Measurements from ENCODE around the gene OSGEP. TPM values are rescaled to one million over a fixed set of nuclear protein-coding genes. Genes with fewer than 3 reads are reported as not detected.

The OSGEP gene
- total RNA-seq (2012; rRNA removed): 26.4 and 28.2 TPM in 2 replicates

GRCh38 chr14:20454516-20455354, at the start of gene OSGEP, which contains the start of gene APEX1:
Gene OSGEP, minus strand, starts transcription at chr14:20454812. Its CDS starts 129 bp downstream, at chr14:20454683.
Gene APEX1, plus strand, starts transcription at chr14:20455226. Its CDS starts 420 bp downstream, at chr14:20455646.
- Histone ChIP-seq H3K9me3 (replicated peaks; ENCODE audit: low read length) (no peaks in the 10 kb centered on the region), H3K27me3 (ENCODE audit: control insufficient read depth, insufficient read depth, low read length) (no peaks in the 10 kb centered on the region), H3K4me2 (ENCODE audit: low read length) (peak within 1 kb of the TSS; percentile 88), H3K36me3 (ENCODE audit: insufficient read depth, low read length) (peaks cover 45% of the 10 kb centered on the region), H3K9ac (ENCODE audit: low read depth, low read length) (peak within 1 kb of the TSS; percentile 90), H3K4me1 (ENCODE audit: control insufficient read depth, insufficient read depth, low read length) (peaks cover 14% of the 10 kb centered on the region), H3K4me3 (ENCODE audit: low read length) (peak within 1 kb of the TSS; percentile 77)

GRCh38 chr14:20503898-20504297, 49.3 kb upstream of the OSGEP start:
- Histone ChIP-seq H3K9me3 (replicated peaks; ENCODE audit: low read length) (no peaks in the 10 kb centered on the region), H3K4me3 (ENCODE audit: low read length) (no peak overlapping the region), H3K9ac (ENCODE audit: low read depth, low read length) (no peak overlapping the region)

GRCh38 chr14:20501346-20501745, 46.7 kb upstream of the OSGEP start:
- Histone ChIP-seq H3K9me3 (replicated peaks; ENCODE audit: low read length) (no peaks in the 10 kb centered on the region), H3K36me3 (ENCODE audit: insufficient read depth, low read length) (no peaks in the 10 kb centered on the region), H3K27me3 (ENCODE audit: control insufficient read depth, insufficient read depth, low read length) (no peaks in the 10 kb centered on the region), H3K4me3 (ENCODE audit: low read length) (no peak overlapping the region), H3K9ac (ENCODE audit: low read depth, low read length) (no peak overlapping the region), H3K4me1 (ENCODE audit: control insufficient read depth, insufficient read depth, low read length) (peaks cover 12% of the 10 kb centered on the region), H3K4me2 (ENCODE audit: low read length) (peak overlapping the region; percentile 3)

More at GRCh38 chr14:20503898-20504297, 49.3 kb upstream of the OSGEP start:
- Histone ChIP-seq H3K4me2 (ENCODE audit: low read length) (no peak overlapping the region), H3K36me3 (ENCODE audit: insufficient read depth, low read length) (no peaks in the 10 kb centered on the region), H3K4me1 (ENCODE audit: control insufficient read depth, insufficient read depth, low read length) (peaks cover 12% of the 10 kb centered on the region), H3K27me3 (ENCODE audit: control insufficient read depth, insufficient read depth, low read length) (no peaks in the 10 kb centered on the region)

- H3K9me3 ChIP-seq (replicated peaks; ENCODE audit: low read length): no peaks in the 10 kb centered on the region
- peaks cover 22% of the 10 kb centered on the region for H3K4me1 ChIP-seq (ENCODE audit: control insufficient read depth, insufficient read depth, low read length)
- no peaks in the 10 kb centered on the region for H3K27me3 ChIP-seq (ENCODE audit: control insufficient read depth, insufficient read depth, low read length)
- H3K4me2 ChIP-seq (ENCODE audit: low read length): no peak overlapping the region
- no peak overlapping the region for H3K9ac ChIP-seq (ENCODE audit: low read depth, low read length)
- H3K4me3 ChIP-seq (ENCODE audit: low read length): no peak overlapping the region
- no peaks in the 10 kb centered on the region for H3K36me3 ChIP-seq (ENCODE audit: insufficient read depth, low read length)
These were observed 45.3 kb upstream of the OSGEP start for GRCh38 chr14:20499881-20500280.

- H3K9ac ChIP-seq (ENCODE audit: low read depth, low read length): no peak overlapping the region
These were observed 44.5 kb upstream of the OSGEP start for GRCh38 chr14:20499108-20499507.

GRCh38 chr14:20498622-20499021, 44.0 kb upstream of the OSGEP start:
- H3K4me3 ChIP-seq (ENCODE audit: low read length): no peak overlapping the region
- H3K36me3 ChIP-seq (ENCODE audit: insufficient read depth, low read length): no peaks in the 10 kb centered on the region
- no peak overlapping the region for H3K4me2 ChIP-seq (ENCODE audit: low read length)
- no peaks in the 10 kb centered on the region for H3K9me3 ChIP-seq (replicated peaks; ENCODE audit: low read length)
- no peak overlapping the region for H3K9ac ChIP-seq (ENCODE audit: low read depth, low read length)
- H3K27me3 ChIP-seq (ENCODE audit: control insufficient read depth, insufficient read depth, low read length): peaks cover 2% of the 10 kb centered on the region
- peaks cover 22% of the 10 kb centered on the region for H3K4me1 ChIP-seq (ENCODE audit: control insufficient read depth, insufficient read depth, low read length)

More at GRCh38 chr14:20499108-20499507, 44.5 kb upstream of the OSGEP start:
- no peak overlapping the region for H3K4me2 ChIP-seq (ENCODE audit: low read length)
- H3K9me3 ChIP-seq (replicated peaks; ENCODE audit: low read length): no peaks in the 10 kb centered on the region
- H3K4me3 ChIP-seq (ENCODE audit: low read length): no peak overlapping the region
- H3K36me3 ChIP-seq (ENCODE audit: insufficient read depth, low read length): no peaks in the 10 kb centered on the region
- H3K4me1 ChIP-seq (ENCODE audit: control insufficient read depth, insufficient read depth, low read length): peaks cover 22% of the 10 kb centered on the region
- no peaks in the 10 kb centered on the region for H3K27me3 ChIP-seq (ENCODE audit: control insufficient read depth, insufficient read depth, low read length)

GRCh38 chr14:20494935-20495766, 40.5 kb upstream of the OSGEP start:
- H3K4me1 ChIP-seq (ENCODE audit: control insufficient read depth, insufficient read depth, low read length): peaks cover 10% of the 10 kb centered on the region
- H3K9ac ChIP-seq (ENCODE audit: low read depth, low read length): no peak overlapping the region
- no peak overlapping the region for H3K4me3 ChIP-seq (ENCODE audit: low read length)
- no peaks in the 10 kb centered on the region for H3K36me3 ChIP-seq (ENCODE audit: insufficient read depth, low read length)
- no peak overlapping the region for H3K4me2 ChIP-seq (ENCODE audit: low read length)
- no peaks in the 10 kb centered on the region for H3K9me3 ChIP-seq (replicated peaks; ENCODE audit: low read length)
- H3K27me3 ChIP-seq (ENCODE audit: control insufficient read depth, insufficient read depth, low read length): peaks cover 5% of the 10 kb centered on the region

- Histone ChIP-seq H3K4me1 (ENCODE audit: control insufficient read depth, insufficient read depth, low read length) (peaks cover 19% of the 10 kb centered on the region), H3K4me2 (ENCODE audit: low read length) (no peak overlapping the region), H3K9ac (ENCODE audit: low read depth, low read length) (no peak overlapping the region), H3K27me3 (ENCODE audit: control insufficient read depth, insufficient read depth, low read length) (peaks cover 5% of the 10 kb centered on the region), H3K36me3 (ENCODE audit: insufficient read depth, low read length) (no peaks in the 10 kb centered on the region), H3K4me3 (ENCODE audit: low read length) (no peak overlapping the region), H3K9me3 (replicated peaks; ENCODE audit: low read length) (no peaks in the 10 kb centered on the region)
These were observed 39.0 kb upstream of the OSGEP start for GRCh38 chr14:20493634-20494033.

GRCh38 chr14:20492486-20492885, 37.9 kb upstream of the OSGEP start:
- Histone ChIP-seq H3K4me2 (ENCODE audit: low read length) (no peak overlapping the region), H3K36me3 (ENCODE audit: insufficient read depth, low read length) (no peaks in the 10 kb centered on the region), H3K9me3 (replicated peaks; ENCODE audit: low read length) (no peaks in the 10 kb centered on the region), H3K27me3 (ENCODE audit: control insufficient read depth, insufficient read depth, low read length) (peaks cover 5% of the 10 kb centered on the region), H3K4me3 (ENCODE audit: low read length) (no peak overlapping the region), H3K9ac (ENCODE audit: low read depth, low read length) (no peak overlapping the region), H3K4me1 (ENCODE audit: control insufficient read depth, insufficient read depth, low read length) (peaks cover 19% of the 10 kb centered on the region)

- no peak overlapping the region for H3K4me2 ChIP-seq (ENCODE audit: low read length)
- no peaks in the 10 kb centered on the region for H3K36me3 ChIP-seq (ENCODE audit: insufficient read depth, low read length)
- H3K4me1 ChIP-seq (ENCODE audit: control insufficient read depth, insufficient read depth, low read length): peaks cover 16% of the 10 kb centered on the region
- H3K4me3 ChIP-seq (ENCODE audit: low read length): no peak overlapping the region
- H3K27me3 ChIP-seq (ENCODE audit: control insufficient read depth, insufficient read depth, low read length): peaks cover 5% of the 10 kb centered on the region
- no peaks in the 10 kb centered on the region for H3K9me3 ChIP-seq (replicated peaks; ENCODE audit: low read length)
- H3K9ac ChIP-seq (ENCODE audit: low read depth, low read length): no peak overlapping the region
These were observed 36.0 kb upstream of the OSGEP start for GRCh38 chr14:20490563-20490962.
